ENCODE measurements around the gene OSBPL9.
"Not testable (repeated sequence)": the region's sequence is repeated elsewhere in the genome, so short reads cannot be mapped to it uniquely, and the experiment has no call there.

The OSBPL9 gene

DNA sequence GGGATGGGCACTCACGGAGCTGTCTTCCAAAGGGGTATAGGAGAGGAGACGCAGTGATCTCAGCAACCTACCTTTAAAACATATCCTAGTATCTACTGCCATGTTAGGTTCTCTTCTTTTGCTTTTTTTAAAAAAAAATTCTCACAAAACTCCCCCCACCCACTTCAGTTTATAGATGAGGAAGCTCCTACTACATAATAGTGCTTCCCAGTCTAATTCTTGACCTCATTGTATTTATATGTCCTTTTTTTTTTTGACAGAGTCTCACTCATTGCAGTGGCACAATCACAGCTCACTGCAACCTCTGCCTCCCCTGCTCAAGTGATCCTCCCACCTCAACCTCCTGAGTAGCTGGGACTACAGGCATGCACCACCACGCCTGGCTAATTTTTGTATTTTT, 99.9 kb downstream of the OSBPL9 start:
- FAIRE-seq, result no peak

DNA sequence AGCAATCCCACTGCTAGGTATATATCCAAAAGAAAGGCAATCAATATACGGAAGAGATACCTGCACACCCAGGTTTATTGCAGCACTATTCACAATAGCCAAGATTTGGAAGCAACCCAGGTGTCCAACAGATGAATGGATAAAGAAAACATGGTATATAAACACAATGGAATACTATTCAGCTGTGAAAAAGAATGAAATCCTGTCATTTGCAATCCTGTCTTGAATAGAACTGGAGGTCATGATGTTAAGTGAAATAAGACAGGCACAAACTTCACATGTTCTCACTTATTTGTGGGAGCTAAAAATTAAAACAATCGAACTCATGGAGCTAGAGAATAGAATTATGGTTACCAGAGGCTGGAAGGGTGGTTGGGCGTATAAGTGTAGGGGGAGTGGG, 101.0 kb downstream of the OSBPL9 start:
- no peak for FAIRE-seq

DNA sequence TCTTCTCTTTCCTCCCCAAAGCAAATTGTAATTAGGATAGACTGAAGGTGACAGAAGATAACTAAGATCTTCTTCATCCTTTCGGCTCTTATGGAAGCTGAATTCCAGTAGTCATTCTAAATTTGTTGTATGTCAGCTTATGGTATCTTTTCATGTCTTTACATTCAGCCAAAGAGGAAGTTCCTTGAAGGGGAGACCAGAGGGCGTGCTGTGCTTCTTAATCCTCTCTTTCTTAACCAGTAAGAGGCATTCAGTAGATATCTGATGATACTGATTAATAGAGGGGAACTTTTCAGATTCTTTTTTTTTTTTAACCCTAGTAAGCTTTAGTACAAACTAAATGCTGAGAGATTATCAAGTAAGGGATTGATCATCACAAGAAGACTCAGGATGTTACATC, 102.3 kb downstream of the OSBPL9 start:
- no peak for FAIRE-seq

- FAIRE-seq, result no peak
Measured at GRCh38 chr1:51724797-51725196, 107.9 kb downstream of the OSBPL9 start.

DNA sequence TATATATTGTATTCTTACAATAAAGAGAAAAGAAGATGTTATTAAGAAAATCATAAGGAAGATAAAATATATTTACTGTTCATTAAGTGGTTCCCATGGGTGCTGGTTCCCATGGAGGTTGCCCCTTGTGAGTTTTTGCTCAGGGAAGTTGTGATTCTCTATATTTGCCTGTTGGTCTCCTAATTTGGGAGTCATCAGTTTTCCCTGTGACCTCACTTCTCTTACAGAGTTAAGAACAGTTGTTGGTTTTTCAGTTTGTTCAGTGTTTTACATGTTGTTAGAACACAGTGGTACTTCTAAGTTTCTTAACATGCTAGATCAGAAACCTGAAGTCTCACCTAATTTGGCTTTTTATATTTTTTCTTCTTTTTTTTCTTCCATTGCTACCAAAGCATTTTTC, 109.2 kb downstream of the OSBPL9 start:
- no peak for FAIRE-seq

- FAIRE-seq, result no peak
Measured at GRCh38 chr1:51726544-51727225, 109.8 kb downstream of the OSBPL9 start.

DNA sequence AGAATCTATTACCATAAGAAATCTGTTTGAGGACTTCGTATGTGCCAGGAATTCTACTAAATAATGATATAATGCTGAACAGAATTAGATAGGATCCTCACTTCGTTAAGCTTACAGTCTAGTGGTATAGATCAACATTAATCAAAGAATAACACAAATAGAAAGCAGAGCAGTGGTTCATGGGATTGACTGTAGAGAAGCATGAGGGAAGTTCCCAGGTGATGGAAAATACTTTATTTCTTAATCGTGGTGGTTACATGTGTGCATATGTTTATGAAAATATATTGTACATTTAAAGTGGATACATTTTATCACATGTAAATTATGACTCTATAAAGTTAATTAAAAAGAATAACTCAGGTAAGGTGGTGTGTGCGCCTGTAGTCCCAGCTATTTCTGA, 110.5 kb downstream of the OSBPL9 start:
- FAIRE-seq, result no peak

GRCh38 chr1:51728611-51729155, 111.8 kb downstream of the OSBPL9 start:
- no peak for FAIRE-seq

DNA sequence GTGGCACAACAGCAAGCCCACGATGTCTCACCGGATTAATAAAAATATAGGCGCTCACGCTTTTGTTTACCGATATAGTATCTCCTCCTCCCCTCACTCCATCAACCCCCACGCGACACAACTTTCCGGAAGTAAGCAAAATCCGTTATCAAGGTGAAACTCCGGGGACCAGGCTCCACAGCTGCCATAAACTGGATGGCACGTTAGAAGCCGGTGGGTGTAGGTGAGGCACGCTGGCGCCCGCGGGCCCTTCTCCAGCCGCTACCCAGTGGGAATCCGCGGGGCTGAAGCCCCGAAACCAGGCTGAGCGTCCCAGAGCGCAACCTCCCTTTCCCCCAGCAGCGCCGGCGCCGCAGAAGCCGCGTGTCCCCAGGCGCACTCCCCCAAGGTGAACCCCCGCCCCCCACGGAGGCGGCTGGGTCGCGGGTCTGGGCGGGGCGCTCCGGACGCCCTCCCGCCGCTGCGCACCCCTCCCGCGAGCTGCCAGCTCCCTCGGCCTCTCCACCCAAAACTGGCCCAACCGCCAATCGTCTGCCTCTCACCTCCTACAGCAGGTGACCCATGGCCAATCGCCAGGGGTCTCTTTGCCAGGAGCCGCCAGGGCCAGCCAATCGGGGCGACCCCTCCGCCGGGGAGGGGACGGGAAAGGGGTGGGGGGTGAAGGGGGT, 112.4 kb downstream of the OSBPL9 start:
- FAIRE-seq, result no peak

GRCh38 chr1:51729824-51730301, 113.0 kb downstream of the OSBPL9 start:
- FAIRE-seq, result no peak

- FAIRE-seq, result no peak
Measured at GRCh38 chr1:51731998-51732397, 115.1 kb downstream of the OSBPL9 start.

GRCh38 chr1:51732701-51733425, 116.0 kb downstream of the OSBPL9 start:
- no peak for FAIRE-seq

DNA sequence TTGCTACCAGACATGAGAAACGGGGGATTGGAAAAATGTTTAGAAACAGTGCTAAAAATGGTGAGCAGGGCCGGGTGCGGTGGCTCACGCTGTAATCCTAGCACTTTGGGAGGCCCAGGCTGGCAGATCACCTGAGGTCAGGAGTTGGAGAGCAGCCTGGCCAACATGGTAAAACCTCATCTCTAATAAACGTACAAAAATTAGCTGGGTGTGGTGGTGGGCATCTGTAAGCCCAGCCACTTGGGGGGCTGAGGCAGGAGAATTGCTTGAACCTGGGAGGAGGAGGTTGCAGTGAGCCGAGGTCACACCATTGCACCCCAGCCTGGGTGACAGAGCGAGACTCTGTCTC, 116.5 kb downstream of the OSBPL9 start:
- not testable (repeated sequence) for FAIRE-seq

DNA sequence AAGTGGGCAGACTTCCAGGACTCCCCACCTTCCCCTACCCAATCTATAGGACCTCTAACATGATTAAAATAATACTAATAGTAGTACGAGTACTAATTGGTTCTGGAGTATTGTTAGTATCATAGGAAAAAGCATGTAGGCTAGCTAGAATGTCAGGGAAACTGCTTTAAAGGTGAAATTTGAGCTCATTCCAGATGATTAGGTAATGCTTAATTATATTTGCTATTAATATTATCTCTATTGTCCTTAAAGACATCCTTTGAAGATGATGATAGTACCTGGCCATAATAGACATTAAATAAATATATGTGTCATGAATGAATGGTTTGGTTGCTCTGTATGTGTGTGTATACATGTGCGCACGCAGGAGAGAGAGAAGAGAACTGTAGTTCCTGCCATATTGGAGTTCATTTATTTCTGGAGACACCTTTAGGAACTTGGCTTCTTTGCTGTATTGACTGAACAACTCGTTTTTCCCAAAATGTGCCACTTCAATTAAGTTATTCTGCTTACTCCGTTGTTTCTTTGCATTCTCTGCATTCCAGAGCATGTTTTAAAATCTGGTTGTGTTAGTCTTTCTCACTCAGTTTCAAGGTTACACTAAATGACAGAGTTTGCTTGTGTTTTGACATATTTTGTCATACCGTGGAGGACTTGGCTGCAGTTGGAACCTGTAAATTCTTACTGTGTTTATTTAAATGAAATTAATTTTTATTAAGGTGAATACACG, 117.1 kb downstream of the OSBPL9 start:
- no peak for FAIRE-seq

DNA sequence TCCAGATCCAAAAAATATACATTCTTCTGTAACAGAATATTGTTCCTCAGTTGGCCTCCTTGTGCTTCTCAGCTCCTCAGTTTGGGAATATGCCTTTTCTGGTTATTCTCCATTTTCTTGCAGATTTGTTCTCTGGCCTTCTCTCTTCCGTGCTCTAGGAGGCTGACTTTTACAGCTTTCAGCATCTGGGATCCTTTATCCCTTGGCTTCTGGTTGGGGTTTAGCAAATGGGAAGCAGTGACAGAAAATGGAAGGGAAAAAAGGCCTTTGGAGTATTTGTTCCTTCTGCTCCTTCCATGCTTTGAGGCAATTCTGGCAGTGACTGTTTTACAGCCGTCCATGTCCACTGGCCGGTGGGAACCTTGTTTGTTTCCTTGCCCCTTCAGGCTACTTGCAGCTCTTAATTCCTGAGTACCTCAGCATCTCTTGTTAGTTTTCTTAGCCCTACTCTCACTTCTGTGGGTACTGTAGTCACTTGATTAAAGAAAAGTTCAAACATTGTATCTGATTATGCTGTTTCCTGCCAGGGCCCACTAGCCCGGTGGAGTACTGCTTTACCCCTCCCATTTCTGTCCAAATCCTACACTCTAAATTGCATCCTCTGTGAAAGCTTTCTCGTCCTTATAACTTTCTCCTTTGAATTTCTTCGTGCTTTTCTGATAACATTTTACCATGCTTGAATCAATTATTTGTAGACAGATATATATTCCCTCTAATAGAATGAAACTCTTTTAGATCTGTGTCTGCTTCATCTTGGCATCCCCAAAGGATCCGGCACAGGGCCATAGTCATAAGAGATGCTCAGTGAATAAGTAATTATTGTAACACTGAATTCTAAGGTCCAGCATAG, 118.2 kb downstream of the OSBPL9 start:
- FAIRE-seq, result no peak

DNA sequence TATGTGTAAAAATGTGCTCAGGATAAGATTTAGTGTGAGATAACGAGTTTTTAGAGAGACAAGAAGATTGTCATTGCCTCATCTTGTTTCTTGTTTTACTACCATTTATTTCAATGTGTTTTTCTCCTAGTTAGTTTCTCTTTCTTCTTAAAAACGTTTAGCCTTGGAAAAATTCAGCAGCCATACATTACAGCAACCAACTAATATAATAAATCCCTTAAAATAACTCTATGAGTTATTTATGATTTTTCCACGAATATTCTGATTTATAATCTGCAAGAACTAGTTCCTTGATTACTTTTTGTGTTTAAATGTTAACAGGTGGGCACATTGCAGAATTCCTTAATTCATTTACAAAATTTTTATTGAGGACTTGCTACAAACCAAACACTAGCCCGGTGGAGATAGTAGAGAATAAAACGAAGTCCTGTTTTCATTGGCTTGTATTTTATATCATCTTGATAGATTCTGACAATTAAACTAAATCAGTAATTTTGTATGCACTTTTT, 118.9 kb downstream of the OSBPL9 start:
- no peak for FAIRE-seq

DNA sequence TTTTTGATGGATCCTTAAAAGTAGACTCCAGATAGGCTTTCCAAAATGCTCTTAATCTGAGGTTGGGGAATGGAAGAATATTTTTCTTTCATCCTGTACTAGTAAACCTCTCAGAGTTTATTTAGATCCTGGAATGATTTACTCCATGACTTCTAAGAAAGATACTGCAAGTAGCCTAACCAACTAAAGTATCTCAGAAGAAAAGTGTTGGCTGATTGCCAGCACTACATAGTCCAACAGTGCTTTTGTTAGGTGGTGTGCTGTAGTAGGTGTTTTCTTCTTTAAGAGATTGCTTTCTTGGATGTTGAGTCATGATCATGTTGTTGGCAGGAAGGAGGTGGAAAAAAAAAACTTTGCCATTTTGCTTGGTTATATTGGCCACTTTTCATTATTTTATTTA, 119.8 kb downstream of the OSBPL9 start:
- FAIRE-seq, result no peak

- FAIRE-seq, result no peak
Measured at GRCh38 chr1:51738681-51739080, 121.8 kb downstream of the OSBPL9 start.

DNA sequence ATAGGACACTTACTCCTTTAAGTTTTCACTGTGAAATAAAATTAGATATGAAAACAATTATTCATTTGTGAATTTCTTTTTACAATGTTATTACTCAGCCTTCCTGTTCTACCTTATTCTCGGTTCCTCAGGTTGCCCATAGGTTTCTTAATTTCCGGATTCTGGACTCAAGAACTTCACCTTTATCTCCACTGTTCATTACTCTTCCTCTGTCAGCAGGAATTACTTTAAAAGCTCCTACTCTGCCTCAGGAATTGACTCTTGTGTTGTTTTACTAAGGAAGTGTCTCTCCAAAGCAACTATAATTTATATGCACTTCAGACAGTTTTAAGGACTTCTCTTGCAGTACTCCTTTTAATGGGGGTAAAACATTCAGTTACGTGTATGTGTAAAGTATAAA, 123.8 kb downstream of the OSBPL9 start:
- no peak for FAIRE-seq

GRCh38 chr1:51741121-51741681, 124.3 kb downstream of the OSBPL9 start:
- no peak for FAIRE-seq

GRCh38 chr1:51744506-51745303, 127.8 kb downstream of the OSBPL9 start:
- no peak for FAIRE-seq
